GM19328 (cell line): ENCODE data around the gene STIL.

Experiments
- ATAC-seq: cut with Tn5 transposase; IDR thresholded peaks from one replicate; pipeline ENCODE4 v1.9.1; 2021; ENCODE audit warnings: mild to moderate bottlenecking, moderate library complexity; ENCODE audit not compliant: unreplicated experiment

STIL gene

GRCh38 chr1:47238935-47239592 lies 74.9 kb downstream of the STIL start:
- ATAC-seq = no peak

DNA sequence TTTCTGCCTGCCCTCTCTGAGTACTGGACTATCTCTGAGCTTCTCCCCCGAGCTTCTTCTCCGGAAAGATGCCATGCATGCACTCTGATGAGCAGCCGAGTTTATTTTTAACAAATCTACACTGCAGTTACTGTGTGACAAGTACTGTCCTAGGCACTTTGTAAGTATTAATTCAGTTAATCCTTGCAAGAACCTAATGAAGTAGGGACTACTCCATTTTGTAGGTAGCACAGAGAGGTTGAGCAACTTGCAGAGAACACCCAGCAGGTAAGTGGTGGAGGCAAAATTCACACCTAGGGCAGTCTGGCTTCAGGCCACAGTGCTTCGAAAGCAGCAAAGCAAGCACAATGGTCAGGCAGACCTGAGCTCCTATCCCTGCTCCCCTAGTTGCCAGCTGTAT lies 78.1 kb downstream of the STIL start:
- no peak for ATAC-seq

DNA sequence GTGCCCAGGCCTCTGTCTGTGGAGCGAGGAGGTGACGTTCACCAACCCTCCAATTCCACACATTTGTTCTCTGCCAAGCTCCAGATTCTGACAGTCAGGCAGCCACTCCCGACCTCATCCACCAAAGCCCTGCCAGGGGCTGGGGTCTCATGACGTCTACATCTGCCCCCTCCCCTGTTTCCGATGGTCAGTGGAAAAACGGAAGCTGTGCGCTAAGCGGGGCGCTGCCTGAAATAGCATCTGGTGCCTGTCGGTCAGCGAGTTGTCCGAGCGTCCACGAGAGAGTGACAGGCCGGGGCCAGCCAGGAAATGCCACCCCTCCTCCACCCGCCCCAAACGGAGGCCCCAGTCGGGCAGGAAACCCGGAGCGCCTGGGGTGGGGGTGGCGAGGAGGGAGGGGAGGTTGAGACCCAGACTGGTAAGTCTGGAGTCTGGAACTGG lies 78.7 kb downstream of the STIL start:
- ATAC-seq = no peak

DNA sequence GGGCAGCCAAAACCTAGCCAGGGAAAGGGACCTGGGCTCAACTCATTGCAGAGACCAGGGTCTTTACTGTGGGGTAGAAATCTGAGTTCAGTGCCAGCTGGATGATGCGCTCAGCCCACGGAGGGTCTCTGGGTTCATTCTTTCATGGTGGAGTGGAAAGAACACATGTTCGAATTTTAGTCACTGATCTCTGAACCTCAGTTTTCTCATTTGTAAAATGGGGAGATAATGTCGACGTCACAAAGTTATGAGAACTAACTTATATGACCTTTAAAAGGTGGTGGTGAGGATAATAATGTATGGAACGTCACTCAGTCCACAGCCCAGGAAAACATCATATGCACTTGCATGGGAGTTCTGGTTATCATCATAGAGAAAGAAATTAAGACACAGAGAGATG lies 80.8 kb downstream of the STIL start:
- ATAC-seq = no peak

DNA sequence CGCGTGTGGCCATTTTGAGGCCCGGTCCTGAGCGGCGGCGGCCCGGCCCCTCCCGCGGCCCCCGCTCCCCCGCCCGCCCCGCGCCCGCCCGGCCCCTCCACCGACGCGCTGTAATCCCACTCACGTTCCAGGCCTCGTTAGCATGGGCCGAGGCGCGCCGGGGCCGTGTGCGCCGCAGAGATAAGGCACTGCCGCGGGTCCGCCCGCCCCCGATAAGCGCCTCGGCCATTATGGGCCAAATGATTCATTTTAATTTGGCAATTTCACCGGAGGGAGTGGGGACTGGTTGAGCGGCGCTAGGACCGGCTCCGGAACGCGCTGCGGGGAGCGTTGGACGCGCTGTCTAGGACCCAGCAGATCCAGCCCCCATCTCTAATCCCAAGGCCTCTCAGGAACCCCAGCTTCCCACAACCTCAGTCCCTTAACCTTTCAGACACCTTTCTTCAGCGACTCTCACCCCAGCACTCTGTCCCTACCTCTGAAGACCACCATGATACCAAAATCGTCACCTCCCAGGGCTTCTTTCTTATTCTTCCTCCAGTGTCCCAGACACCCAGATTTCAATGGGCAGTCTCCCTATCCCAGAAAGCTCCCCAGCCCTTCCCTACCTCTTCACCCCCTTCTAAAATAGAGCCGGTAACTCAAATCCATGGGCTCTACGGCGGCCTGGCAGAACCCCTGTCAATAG lies 81.6 kb downstream of the STIL start, which contains the start of gene TAL1:
TSS of gene TAL1 (minus strand) at position 39 of the 688 bp plus-strand sequence. CDS start 6,337 bp downstream, outside the sequence.
- ATAC-seq = no peak

GRCh38 chr1:47231301-47232186 lies 82.4 kb downstream of the STIL start:
- no peak for ATAC-seq

DNA sequence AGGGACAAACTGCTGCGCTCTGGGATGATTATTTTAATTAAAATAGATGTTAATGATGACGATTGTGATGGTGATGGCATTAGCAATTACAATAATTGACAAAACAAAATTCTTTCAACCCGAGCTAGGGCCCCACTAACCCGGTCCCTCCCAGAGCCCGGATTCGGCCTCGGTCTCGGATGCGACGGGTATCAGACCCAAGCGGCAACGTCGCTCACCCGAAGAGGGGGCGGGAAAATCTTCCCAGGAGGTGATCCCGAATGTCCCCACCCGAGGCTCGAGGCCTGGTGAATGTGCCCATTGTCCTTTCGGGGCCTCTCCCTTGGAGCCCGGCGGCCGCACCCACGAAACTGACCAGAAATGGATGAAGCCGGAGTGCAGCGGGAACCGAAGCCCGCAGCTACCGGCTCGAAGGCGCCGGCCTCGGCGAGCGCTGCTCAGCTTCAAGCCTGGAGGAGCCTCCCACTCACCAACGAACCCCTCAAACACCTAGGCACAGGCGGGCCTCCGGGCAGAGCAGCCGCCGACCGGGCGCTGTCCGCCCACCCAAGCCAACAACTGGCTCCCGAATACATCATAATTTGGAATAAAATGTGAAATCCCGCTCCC lies 83.2 kb downstream of the STIL start:
- ATAC-seq = no peak

- no peak for ATAC-seq
Observed at GRCh38 chr1:47229886-47230691, 83.9 kb downstream of the STIL start.

- no peak for ATAC-seq
Observed at GRCh38 chr1:47229031-47229885, 84.7 kb downstream of the STIL start.

DNA sequence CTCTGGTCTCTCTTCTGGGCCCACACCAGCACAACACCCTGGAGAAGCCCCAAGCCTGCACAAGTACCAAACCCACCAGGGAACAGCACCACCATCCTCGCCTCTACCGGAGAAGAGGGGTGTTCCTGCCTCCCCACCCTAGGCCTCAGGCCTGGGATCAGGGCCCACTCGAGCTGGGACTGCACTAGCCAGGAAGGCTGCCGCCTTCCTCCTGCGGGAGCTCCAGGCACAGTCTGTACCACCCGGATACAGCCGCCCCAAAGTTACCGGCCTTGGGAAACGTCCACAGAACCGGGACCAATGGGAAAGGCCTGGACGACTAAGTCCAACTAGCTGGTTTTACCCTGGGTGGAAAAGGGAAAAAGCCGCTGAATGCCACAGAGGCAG lies 85.3 kb downstream of the STIL start:
- ATAC-seq = no peak

DNA sequence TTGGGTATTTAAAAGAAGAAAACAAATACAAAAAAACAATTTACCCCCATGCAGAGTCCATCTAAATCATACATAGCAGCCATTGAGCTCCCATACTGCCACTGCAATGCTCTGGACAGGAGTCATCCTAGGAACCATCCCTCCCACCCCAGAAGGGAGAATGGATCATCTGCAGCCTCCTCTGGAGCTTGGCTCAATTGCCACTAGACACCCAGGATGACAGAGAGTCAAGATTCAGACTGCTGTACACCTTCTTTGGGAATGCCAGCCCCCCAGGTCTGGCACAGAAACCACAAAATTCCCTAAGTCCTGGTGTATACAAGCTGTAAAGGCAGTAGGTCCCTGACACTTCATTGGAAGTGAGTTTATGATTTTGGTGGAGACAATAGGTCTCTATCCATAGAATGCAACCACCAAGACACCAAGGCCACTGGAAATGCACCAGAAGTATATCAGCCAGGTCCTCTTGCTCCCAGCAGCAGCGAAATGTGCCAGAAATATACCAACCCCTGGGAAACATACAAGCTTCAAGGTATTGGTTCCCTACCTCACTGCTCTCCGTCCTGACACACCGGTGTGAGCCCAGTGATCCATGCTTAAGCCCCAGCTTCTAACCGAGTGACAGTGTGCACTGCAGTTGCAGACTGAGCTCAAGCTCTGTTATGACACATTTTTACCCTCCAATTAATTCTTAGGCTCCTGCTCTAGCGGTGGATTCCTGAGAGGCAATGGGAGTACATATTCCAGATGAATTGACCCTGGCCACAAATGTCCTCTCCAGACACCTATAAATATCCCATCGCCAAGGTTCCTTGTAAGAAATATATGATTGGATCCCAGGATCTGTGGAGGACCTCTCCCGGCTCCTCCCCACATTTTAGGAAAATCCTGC lies 86.4 kb downstream of the STIL start:
- ATAC-seq = no peak

DNA sequence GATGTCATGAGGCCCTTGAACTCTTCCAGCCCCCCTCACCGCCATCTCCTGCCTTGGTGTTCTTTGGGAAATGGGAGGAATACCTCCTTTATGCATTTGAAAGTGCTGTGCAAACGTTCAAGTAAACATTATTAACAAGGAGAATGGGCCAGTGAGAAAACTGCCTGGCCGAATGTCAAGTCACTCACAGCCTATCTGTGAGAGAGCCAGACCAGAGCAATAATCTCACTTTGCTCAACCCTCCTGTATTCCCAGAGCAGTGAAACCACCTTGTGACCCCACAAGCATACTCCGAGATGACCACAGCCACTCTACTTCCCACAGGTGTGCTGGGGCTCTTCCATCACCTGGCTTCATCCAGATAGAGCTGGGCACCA lies 87.1 kb downstream of the STIL start:
- no peak for ATAC-seq

- no peak for ATAC-seq
Observed at GRCh38 chr1:47226121-47226838, 87.7 kb downstream of the STIL start.

- no peak for ATAC-seq
Observed at GRCh38 chr1:47225430-47226100, 88.4 kb downstream of the STIL start.

GRCh38 chr1:47224676-47225399 lies 89.1 kb downstream of the STIL start:
- no peak for ATAC-seq

DNA sequence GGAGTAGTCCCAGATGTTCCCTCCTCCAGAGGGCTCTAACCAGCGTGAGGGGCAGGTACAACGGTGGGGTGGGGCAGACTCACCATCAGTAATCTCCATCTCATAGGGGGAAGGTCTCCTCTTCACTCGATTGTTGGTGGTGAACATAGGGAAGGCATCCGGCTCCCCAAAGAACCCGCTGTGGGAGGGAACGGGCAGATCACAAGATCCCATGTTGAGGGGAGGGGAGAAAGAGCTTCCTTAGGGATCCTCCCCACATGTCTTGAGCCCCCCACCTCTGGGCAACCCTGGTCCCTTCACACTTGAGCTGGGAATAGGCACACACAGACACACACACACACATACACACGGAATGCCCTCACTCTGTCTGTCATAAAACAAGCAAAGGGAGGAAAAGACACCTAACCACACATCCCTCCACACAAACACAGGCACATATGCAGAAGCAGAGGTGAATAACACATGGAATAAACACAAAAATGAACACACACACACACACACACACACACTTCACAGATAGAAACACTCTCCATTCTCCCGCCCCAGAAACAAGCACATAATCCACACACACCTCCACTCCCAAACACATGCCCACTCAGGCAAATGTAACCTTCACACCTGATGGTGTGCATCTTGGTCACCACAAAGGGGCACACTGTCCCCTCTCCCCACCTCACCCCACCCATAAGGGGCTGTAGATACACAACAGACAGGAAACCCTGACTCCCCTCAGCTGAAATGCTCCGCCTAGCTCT lies 89.8 kb downstream of the STIL start:
- ATAC-seq = no peak
